HG02970 (cell line): ENCODE results near the gene TANGO2.

Experiments used
- ATAC-seq: cut with Tn5 transposase; IDR thresholded peaks from one replicate; pipeline ENCODE4 v1.9.1; 2021; ENCODE audit warnings: mild to moderate bottlenecking, moderate library complexity, moderate number of reproducible peaks; ENCODE audit not compliant: unreplicated experiment, low FRiP score

TANGO2 gene

DNA sequence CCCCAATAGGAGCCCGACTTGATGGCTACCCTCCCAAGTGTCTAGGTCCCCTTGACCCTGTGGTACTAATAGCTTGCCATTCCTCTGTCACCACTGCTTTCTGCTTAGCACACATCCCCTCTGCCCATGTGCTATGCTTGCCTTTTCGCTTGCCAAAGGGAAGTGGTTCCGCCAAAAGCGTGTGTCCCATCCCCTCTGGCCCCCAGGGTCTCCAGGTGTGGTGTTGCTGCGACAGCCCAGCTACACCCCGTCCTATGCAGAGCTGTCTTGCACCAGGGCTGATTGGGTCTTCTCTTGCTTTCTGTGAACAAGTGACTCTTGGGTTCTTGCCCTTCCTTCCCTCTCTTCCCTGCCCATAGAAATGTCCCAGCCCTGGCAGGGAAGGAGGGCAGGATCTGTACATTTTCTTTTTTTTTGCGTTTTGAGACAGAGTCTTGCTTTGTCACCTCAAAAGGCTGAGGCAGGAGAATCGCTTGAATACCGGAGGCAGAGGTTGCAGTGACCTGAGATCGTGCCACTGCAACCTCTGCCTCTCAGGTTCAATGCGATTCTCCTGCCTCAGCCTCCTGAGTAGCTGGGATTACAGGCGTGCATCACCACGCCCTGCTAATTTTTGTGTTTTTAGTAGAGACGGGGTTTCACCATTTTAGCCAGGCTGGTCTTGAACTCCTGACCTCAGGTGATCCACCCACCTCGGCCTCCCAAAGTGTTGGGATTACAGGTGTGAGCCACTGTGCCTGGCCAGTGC, 3.9 kb downstream of the TANGO2 start:
- ATAC-seq, result no peak

DNA sequence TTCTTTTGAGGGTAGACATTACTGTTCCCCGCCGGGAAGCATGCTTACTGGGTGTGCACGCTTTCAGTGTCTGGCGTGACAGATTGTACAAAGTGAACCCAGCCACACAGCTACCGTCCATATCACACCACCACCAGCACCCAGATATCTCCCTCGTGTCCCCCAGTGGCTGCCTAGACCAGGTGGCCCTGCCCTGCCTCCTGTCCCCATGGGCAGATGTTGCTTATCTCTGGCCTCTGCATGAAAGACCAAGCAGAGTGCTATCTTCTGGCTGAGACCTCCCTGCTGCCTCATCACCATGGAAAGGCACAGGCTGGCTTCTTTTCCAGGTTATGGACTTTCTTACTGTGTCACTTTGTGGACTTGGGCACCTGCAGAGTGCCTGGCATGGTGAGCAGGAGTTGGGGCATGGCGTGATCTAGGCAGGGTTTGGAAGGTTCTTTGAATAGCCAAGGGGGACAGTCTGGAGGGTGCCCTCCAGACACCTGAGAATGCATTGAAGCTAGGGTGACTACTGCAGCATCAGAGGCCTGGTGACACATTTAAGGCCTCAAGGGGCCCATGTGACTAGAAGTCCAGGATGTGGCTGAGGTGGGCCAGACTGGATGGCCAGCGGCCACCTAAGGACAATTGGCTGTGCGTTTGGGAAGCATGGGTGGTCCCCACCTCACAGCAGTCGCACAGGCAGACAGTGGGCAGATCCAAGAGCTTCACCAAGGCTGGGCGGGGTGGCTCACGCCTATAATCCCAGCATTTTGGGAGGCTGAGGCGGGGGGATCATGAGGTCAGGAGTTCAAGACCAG, 4.7 kb downstream of the TANGO2 start:
- ATAC-seq, result no peak

DNA sequence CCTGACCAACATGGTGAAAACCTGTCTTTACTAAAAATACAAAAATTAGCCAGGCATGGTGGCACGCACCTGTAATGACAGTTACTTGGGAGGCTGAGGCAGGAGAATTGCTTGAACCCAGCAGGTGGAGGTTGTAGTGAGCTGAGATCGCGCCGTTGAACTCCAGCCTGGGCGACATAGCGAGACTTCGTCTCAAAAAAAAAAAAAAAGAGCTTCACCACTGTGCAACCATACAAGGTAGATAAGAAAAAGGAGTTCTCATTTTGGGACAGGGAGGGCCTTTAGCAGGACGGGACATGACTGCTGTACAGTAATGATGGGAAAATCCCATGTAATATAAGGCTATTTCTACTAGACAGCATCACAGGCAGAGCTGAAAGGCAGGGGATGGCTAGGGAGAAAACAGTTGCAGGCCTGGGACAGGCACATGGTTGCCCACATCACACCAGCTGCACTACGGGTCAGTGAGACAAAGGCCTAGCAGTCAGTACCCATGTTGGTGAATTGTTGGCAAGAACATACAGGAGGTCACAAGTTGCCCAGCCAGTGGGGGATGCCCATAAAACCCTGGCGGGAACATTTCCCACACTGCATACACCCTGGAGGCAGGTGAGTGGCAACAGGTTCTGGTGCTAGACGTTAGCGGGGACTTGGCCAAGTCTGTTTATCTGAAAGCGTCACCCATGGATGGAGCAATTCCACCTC, 5.4 kb downstream of the TANGO2 start:
- no peak for ATAC-seq

DNA sequence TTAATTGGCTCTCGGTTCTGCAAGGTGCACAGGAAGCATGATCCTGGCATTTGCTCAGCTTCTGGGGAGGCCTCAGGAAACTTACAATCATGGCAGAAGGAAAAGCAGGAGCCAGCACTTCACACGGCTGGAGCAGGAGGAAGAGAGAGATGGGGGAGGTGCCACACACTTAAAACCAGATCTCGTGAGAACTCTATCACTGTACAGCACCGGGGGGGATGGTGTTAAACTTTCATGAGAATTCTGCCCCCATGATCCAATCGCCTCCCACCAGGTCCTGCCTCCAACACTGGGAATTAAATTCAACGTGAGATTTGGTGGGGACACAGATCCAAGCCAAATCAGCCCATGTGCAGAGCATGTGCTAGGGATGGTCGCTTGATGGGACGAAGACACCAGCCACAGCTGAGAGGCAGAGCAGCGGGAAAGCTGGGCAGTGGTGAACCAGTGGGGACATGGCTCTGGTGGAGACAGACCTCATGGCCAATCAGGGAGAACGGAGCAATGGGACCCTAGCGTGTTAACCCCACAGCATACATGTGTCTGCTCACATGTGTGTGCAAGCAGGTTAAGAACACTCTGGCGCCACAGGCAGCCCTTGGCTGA, 6.2 kb downstream of the TANGO2 start:
- no peak for ATAC-seq

DNA sequence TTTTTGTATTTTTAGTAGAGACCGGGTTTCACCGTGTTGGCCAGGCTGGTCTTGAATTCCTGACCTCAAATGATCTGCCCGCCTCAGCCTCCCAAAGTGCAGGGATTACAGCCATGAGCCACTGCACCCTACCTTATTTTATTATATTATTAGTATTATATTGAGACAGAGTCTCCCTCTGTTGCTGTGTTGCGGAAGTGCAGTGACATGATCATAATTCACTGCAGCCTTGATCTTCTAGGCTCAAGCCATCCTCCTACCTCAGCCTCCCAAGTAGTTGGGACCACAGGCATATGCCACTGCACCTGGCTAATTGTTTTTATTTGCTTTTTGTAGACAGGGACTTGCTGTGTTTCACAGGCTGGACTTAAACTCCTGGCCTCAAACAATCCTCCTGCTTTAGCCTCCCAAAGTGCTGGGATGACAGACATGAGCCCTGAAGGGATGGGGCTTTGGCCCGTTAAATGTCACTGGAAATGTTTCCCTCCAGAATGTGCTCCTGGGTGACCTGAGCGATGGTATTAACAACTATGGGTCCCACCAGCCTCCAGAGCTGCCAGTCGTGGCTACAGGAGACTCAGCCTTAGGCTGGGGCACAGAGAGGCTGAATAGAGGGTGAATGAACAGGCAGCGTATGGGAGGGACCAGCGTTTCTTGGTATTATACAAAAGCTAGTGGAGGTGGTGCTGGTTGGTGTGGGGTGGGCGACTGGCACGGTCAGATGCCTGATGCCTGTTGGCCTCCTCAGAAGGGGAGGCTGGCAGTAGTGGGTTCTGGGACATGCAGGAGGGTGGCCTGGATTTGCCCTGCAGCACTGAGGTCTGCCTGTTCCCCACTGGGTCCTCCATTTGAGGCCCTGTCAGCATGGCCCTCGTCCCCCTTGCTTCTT, 7.3 kb downstream of the TANGO2 start:
- ATAC-seq, result no peak

DNA sequence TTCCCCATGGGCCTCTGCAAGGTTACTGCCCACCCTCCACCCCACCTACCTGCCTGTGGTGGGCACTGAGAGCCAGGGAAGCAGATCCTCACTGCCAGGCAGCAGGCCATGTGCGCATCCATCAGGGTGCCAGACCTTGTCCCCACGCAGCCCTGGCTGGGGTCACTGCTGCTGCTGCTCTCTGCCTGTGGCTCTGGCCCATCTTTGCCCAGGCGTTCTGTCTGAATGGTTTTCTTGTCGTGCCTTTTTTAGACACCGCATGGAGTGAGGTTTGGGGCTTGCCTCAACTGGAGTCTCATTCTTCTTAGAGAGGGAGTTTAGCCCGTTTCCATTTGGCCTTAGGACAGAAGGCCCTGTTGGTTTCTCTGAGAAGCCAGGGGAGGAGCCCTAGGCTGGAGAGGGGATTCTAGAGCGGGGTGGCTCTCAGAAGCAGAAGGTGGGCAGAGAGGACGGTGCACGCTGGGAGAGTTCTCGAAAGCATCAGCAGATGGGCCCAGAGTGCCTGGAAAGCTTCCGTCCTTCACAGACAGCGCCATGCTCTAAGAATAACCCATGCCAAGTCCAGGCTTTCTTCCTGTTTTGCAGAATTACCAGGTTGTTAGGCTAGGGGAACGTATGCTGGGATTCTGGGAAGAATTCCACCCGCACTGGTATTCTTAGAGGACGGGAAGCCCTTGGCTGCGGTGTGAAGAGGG, 8.1 kb downstream of the TANGO2 start:
- ATAC-seq, result no peak

DNA sequence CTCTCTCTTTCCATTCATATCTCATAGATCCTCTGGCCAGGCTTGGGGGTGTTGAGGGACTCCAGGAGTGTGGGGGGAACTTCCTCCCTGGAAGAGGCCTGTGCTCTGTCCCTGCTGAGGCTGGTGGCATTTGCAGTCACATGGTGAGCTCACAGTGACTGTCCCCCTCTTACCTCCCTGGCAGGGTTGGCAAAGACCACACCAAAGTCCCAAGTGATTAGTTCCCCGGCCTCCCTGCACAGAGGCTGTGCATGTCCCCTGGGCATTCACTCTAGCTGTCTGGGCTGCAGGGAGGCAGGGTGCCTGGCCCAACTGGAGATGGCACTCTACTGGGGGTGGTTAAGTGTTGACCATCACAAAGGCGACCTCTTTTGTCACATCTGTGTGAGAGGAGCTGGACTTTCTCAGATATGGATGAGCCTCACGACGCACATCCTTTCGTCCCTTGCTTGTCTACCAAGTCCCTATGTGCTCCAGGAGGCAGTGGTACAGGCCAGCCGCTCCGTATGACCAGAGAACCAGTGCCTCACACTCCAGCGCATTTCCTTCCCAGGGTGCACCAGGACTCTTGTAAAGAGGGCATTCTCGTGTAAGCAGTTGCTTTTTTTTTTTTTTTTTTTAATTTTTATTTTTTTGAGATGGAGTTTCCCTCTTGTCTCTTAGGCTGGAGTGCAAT, 8.8 kb downstream of the TANGO2 start:
- no peak for ATAC-seq

DNA sequence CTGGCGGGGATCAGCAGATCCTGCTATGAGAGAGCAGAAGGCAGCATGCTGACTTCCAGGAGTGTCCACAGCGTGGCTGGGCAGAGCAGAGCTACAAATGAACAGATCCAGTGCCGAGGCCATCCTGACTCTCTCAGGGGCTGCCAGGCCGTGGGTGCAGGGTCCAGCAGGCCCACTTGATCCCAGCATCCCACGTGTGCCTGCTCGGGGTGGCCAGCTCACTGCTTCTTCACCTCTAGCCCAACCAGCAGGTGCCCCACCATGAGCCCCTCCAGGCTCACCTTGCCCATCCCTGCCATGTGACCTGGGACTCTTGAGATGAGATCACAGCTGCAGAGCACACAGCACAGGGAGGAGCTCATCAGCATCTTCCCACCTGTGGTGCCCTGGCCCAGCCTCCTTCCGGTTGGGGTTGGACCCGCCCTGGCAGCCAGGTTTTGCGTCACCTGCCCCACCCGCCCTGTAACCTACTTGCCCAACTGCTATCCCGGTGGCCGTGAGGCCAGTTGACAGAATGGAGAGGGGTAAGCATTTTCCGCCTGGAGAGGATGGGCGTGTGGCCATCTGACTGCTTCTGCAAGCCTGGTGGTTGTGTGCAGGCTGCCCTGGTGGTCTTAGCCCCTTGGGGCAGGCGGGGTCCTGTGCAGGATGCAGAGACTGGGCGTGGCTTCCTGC, 11.0 kb downstream of the TANGO2 start:
- no peak for ATAC-seq

DNA sequence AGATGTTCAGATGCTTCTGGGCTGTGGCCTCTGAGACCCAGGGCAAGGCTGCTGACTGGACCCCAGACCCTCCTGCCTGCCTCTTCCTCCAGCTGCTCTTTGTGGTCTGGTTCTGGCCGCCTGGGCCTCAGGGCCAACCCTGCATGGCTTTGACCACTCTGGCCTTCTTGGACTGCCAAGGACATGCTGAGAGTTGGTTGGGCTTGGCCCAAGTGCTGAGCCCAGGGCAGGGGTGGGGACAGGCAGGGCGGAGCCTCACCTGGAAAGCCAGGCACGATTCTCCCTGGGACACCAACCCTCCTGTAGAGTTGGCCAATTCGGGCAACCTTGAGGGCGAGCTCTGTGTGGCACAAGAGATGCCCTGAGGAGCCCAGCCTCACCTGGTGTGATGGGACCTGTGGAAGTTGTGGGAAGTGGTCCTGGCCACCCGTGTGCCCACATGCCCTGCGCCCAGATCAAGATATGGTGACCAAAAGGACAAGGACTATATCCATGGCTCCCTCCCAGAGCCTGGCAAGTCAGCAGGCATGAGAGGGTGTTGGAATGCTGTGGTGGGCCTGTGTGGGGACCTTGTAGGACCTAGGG, 11.6 kb downstream of the TANGO2 start:
- ATAC-seq, result no peak

DNA sequence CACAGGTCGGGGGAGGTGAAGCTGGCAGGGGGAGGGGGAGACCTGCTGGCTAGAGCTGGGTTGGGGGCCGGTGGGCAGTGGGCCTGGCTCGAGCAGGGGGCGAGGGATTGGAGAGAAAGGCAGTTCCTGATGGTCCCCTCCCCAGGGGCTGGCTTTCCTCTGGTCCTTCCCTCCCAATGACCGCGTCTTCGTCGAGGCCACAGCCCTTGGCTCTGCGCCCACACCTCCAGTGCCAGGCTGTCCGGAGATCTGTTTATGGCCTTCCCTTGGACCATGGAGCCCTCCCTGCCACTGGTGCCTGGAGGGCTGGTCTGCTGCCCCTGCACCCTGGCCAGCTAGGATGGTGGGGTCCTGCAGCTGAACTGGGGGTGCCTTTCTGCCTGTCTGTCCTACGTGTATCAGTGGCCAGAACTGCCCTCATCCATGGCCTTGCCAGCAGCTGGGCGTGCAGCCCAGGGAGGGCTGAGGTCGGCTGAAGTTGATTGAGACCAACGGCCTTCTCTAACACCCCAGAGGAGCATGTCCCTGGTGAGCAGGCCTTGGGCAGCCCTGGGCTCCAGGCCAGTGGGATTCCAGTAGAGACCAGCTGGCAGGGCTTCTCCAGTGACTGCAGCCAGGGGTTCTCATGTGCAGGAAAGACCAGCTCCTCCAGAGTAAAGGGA, 12.3 kb downstream of the TANGO2 start:
- no peak for ATAC-seq

DNA sequence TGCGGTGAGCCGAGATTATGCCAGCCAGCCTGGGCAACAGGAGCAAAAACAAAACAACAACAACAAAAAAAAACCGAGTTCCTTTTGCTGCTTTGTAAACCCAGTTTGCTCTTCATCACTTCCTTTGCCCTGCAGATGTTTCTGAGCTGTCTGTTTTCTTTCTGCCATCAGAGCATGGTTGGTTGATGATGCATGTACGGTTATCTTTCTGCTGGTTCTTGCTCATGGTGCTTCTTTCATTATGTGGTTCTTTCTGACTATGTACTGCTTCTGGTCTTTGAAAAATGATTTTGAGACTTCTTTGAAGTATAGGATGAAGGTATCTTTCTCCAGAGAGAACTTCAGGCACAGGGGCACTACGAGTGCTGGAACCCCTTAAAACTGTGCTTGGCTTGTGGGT, 13.2 kb downstream of the TANGO2 start:
- no peak for ATAC-seq

DNA sequence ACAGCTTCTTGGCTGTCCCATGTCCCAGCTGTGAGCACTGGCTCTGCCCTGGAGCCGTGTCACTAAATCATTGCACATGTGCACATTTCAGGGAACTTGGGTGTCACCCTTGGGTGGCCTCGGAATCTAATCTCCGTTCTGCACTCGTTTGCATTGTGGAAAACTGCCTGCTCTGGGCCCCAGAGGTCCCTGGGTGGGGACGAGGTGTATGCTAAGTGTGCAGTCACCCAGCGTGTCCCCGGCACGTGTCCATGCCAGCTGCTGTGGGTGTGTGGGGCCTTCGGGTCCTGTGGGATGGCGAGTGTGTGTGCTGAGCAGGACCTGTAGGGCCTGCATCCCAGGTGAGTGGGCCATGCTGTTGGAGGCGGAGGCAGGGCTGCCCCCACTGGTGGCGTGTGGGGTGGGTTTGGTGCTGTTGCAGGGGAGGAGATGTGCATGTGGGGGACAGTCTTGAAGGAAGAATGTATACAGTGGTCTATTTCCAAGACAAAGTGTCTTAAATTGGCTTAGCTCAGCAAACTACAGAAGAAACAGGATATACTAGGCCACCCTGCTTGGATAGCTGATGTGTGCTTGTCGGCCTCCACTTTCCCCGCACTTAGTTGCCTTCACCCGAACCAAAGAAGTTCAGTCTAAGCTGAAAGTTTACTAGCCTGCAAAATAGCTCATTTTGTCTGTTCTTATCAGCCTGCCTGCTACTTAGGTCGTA, 14.6 kb downstream of the TANGO2 start:
- no peak for ATAC-seq

DNA sequence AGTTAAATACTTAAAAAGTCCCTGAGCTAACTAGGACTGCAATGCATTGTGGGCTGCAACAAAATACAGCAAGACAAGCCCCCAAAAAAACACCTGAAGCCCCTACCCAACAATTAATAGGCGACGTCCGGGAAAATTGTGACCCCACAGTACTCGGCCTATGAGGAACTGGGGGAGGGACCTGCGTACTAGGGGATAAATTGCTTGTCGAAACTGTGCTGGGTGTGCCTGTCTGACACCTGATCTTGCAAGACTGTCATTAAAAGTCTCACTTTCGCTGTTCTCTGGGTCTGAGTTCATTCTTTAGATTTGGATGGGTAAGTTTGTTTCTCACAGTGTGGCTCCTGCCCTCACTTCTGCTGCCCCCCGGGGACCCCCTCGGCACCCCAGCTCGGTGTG, 15.2 kb downstream of the TANGO2 start:
- no peak for ATAC-seq

DNA sequence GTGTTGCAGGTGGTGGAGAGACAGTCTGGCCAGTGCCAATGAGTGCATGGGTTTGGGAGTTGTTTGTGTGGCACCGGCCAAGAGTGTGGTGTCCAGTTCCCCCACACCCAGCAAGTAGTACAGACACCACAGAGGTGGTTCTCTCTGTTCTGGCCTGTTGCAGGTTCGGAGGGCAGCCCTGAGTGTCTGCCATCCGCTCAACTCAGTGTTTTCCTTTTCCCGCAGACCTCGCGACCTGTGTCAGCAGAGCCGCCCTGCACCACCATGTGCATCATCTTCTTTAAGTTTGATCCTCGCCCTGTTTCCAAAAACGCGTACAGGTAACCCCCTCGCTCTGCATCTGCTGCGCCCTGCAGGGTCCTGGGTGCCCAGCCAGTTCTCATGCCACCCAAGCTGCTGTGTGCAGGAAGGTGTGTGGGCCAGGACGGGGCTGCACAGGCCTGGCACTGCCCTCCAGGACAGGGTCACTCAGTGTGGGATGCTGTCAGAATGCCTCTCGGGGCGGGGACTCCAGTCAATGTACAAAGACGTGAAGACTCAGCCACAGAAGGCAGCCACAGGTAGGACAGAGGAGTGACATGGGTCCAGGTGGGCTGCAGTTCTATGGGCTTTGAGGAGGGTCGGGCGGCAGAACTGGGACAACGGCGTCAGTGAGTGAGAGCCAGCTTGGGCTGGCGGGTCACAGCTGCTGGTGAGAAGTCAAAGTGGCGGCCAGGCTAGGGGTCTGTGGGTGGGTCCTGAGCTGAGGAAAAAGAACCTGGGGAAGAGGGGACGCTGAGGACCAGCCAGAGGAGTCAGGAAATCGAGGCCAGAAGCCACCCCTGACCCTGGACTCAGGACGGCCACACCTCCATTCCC, 15.9 kb downstream of the TANGO2 start:
- no peak for ATAC-seq

DNA sequence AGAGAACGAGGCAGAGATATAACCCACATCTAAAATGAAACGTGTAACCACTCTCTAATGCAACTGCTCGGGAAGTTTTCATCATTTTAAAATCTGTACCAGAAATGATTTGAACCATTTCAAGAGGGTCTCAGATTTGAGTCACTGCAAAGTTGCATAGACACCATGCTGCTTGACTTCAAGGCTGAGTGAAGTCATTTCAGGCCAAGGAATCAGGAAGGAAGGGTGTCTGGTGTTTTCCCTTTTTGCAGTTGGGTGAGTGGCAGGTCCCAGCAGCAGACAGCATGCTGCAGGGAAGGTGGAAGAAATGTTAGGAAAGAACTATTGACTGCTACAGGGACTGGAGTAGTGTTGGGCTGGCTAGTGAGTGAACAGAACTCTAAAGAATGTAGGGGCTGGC, 16.5 kb downstream of the TANGO2 start:
- ATAC-seq, result no peak

DNA sequence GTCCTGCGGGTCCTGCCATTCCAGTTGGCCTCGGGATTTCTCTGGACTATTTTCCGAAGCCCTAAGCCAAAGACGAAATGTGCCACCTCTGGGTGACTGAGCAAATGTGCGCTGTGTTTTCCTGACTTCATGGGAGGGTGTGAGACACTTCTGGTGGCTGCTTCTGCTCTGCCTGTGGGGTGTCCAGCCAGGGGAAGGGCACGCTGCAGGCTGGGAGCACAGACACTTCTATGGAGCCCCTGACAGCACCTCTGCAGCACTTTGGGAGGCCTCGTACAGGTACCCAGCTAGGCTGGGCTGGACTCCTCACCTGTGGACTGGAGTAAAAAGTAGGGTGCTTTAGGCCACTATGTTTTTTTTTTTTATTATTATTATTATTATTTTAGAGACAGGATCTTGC, 17.7 kb downstream of the TANGO2 start:
- ATAC-seq, result no peak
